ENCODE results near the gene SLC6A9. TPM values are rescaled to one million over a fixed set of nuclear protein-coding genes. Genes with fewer than 3 reads are reported as not detected.

Gene SLC6A9
- total and polyA plus RNA-seq, 2 of the 8 experiments (the other 6 are each of a cell fraction or from before 2014, with no cell fraction given) = 20.2 to 24.2 TPM

- no peak for TF ChIP-seq CEBPB (IDR thresholded peaks at IDR 0.05; ENCODE audit: low read depth, low read length)
- TF ChIP-seq POLR2AphosphoS5 (IDR thresholded peaks at IDR 0.05; ENCODE audit: low read depth, low read length) = peak; percentile 74
- no peak for TF ChIP-seq GTF2F1 (IDR thresholded peaks at IDR 0.05; ENCODE audit: borderline replicate concordance, low read depth, low read length)
- TF ChIP-seq HDAC2 (IDR thresholded peaks at IDR 0.05; ENCODE audit: borderline replicate concordance in 1 of 2, low read depth in 2 of 2, low read length in 2 of 2) = peak; percentile 3 to 16; a peak in 1 of 4 replicates
- TF ChIP-seq BCL11A (IDR thresholded peaks at IDR 0.05; ENCODE audit: low read depth in 2 of 2, low read length in 2 of 2) = no peak
- no peak for TF ChIP-seq USF2 (IDR thresholded peaks at IDR 0.05; ENCODE audit: low read length)
- no peak; the same call in 1 of the 2 replicates for TF ChIP-seq GABPA (IDR thresholded peaks at IDR 0.05; ENCODE audit: borderline replicate concordance, insufficient read depth, low read length)
- no peak for TF ChIP-seq RFX5 (IDR thresholded peaks at IDR 0.05; ENCODE audit: borderline replicate concordance, low read depth, low read length)
- no peak for TF ChIP-seq NRF1 (IDR thresholded peaks at IDR 0.05; ENCODE audit: low read depth, low read length)
- no peak for TF ChIP-seq TAF7 (optimal IDR thresholded peaks at IDR 0.05; ENCODE audit: borderline replicate concordance, low read depth, low read length)
- TF ChIP-seq RXRA (IDR thresholded peaks at IDR 0.05; ENCODE audit: insufficient read depth, low read depth, low read length) = no peak
- peak; percentile 21 to 72 for TF ChIP-seq POLR2A (IDR thresholded peaks at IDR 0.05; ENCODE audit: control extremely low read depth in 1 of 2, low read depth in 2 of 2, low read length in 2 of 2)
- TF ChIP-seq SAP30 (IDR thresholded peaks at IDR 0.05; ENCODE audit: insufficient read depth, insufficient replicate concordance, low read length) = no peak
Observed at GRCh38 chr1:43991476-43992231, 39.6 kb downstream of the SLC6A9 start, which contains the start of gene CCDC24 (continued).

Data from H1 (cell line).